PC-9 (cell line): Measurements from ENCODE around the gene ORM2. TPM values are rescaled to one million over a fixed set of nuclear protein-coding genes. Genes with fewer than 3 reads are reported as not detected.

Experiments used
- BruUV-seq: library from RNA; stranded (reverse); fragments of 400-500 nt; replicated peaks from 2 replicates; lab custom pipeline; 2021; lab: Mats Ljungman, UMichigan
- CTCF ChIA-PET: fragments of 300-600 bp; sonication (Branson Sonifier 250); formaldehyde crosslinking; loops from one replicate; lab custom pipeline; 2022; ENCODE audit warnings: antibody characterized with exemption; lab: Charles Lee
- POLR2A ChIA-PET: fragments of 300-600 bp; sonication (Branson Sonifier 250); formaldehyde crosslinking; loops from one replicate; lab custom pipeline; 2022; ENCODE audit warnings: antibody characterized with exemption; ENCODE audit not compliant: unreplicated experiment; lab: Charles Lee
- DNase-seq, 2 experiments: peaks; one replicate each; pipeline versions ENCODE4 v3.0.0 to v3.0.0-alpha.2; 2015 to 2022; ENCODE audit warnings: mixed read lengths in 1 of 2
- H2AFZ ChIP-seq: fragments of 200-600 bp; sonication (generic); 2 replicates; pipeline ENCODE4 v1.8.1; 2017; ENCODE audit warnings: antibody characterized with exemption
- H3F3A ChIP-seq: fragments of 200-600 bp; sonication (generic); 2 replicates; pipeline ENCODE4 v1.8.1; 2017; ENCODE audit warnings: antibody characterized with exemption, mild to moderate bottlenecking, low read depth; ENCODE audit not compliant: insufficient read depth
- H3K27ac ChIP-seq: fragments of 200-600 bp; sonication (generic); 2 replicates; pipeline ENCODE4 v1.6.1; 2016; ENCODE audit warnings: mixed run types
- H3K27me3 ChIP-seq: fragments of 200-600 bp; sonication (generic); 2 replicates; pipeline ENCODE4 v1.6.1; 2016; ENCODE audit warnings: low read depth, mixed run types; ENCODE audit not compliant: insufficient read depth
- H3K36me3 ChIP-seq: fragments of 200-600 bp; sonication (generic); 2 replicates; pipeline ENCODE4 v1.6.1; 2016; ENCODE audit warnings: low read depth, mixed run types
- H3K4me1 ChIP-seq: fragments of 200-600 bp; sonication (generic); replicated peaks from 2 replicates; pipeline ENCODE4 v1.6.1; 2016; ENCODE audit warnings: mixed run types; ENCODE audit not compliant: insufficient read depth
- H3K4me2 ChIP-seq: fragments of 200-600 bp; sonication (generic); 2 replicates; pipeline ENCODE4 v1.6.1; 2017; ENCODE audit warnings: mixed run types
- H3K4me3 ChIP-seq: fragments of 200-600 bp; sonication (generic); 2 replicates; pipeline ENCODE4 v1.6.1; 2016; ENCODE audit warnings: mixed run types
- H3K79me2 ChIP-seq: fragments of 200-600 bp; sonication (generic); 2 replicates; pipeline ENCODE4 v1.6.1; 2017; ENCODE audit warnings: low read depth, mixed run types
- H3K9me2 ChIP-seq: fragments of 200-600 bp; sonication (generic); 2 replicates; pipeline ENCODE4 v1.8.1; 2017; ENCODE audit warnings: mild to moderate bottlenecking; ENCODE audit not compliant: insufficient read depth
- H3K9me3 ChIP-seq: fragments of 200-600 bp; sonication (generic); 2 replicates; pipeline ENCODE4 v1.8.1; 2016; ENCODE audit warnings: low read depth; ENCODE audit not compliant: insufficient read depth
- H4K20me1 ChIP-seq: fragments of 200-600 bp; sonication (generic); 2 replicates; pipeline ENCODE4 v1.8.1; 2017; ENCODE audit not compliant: insufficient read depth
- EZH2 ChIP-seq: fragments of 200-600 bp; sonication (generic); IDR thresholded peaks from 2 replicates; pipeline ENCODE4 v1.8.0; 2017; ENCODE audit warnings: antibody characterized with exemption, low read depth
- intact Hi-C: fragments of 100-400 bp; cut with micrococcal nuclease; formaldehyde crosslinking; loops from one replicate; pipeline ENCODE4 v1.10.0; 2022; ENCODE audit not compliant: unreplicated experiment
- total RNA-seq: library from RNA; stranded (reverse); gene quantifications from 2 replicates; pipeline ENCODE4 v1.2.3, GENCODE V29; 2021
- TF ChIP-seq, protein P1 (sequence below): fragments of 200-600 bp; sonication (generic); conservative IDR thresholded peaks from 2 replicates; pipeline ENCODE4 v1.6.1; 2017; ENCODE audit warnings: mixed run types, antibody characterized with exemption, mild to moderate bottlenecking, moderate library complexity

Gene ORM2
- total RNA-seq, 1 experiment from 2014 or later: not detected

- CTCF ChIA-PET: interaction anchor here (0.9 kb wide), 1 partner anchor 180 kb away, joined by 4 read pairs; no protein-coding TSS in a partner anchor
- no peak for TF ChIP-seq EZH2
- TF ChIP-seq, protein P1, sequence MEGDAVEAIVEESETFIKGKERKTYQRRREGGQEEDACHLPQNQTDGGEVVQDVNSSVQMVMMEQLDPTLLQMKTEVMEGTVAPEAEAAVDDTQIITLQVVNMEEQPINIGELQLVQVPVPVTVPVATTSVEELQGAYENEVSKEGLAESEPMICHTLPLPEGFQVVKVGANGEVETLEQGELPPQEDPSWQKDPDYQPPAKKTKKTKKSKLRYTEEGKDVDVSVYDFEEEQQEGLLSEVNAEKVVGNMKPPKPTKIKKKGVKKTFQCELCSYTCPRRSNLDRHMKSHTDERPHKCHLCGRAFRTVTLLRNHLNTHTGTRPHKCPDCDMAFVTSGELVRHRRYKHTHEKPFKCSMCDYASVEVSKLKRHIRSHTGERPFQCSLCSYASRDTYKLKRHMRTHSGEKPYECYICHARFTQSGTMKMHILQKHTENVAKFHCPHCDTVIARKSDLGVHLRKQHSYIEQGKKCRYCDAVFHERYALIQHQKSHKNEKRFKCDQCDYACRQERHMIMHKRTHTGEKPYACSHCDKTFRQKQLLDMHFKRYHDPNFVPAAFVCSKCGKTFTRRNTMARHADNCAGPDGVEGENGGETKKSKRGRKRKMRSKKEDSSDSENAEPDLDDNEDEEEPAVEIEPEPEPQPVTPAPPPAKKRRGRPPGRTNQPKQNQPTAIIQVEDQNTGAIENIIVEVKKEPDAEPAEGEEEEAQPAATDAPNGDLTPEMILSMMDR: no peak
- no peaks in the 10 kb centered on the region for H3K9me2 ChIP-seq
- no peaks in the 10 kb centered on the region for H3K9me3 ChIP-seq
- intact Hi-C loops: no loop called here
- H3F3A ChIP-seq: no peaks in the 10 kb centered on the region
- H4K20me1 ChIP-seq: no peaks in the 10 kb centered on the region
- 0 out of 2 replicates have a peak, but pooled peaks cover 6% of the 10 kb centered on the region for H3K27me3 ChIP-seq
- H3K36me3 ChIP-seq: no peaks in the 10 kb centered on the region
- H3K4me3 ChIP-seq: no peak overlapping the region
- BruUV-seq: no TSS peak
- no peaks in the 10 kb centered on the region for H3K79me2 ChIP-seq
- DNase-seq: peak in 1 of 2 experiments; percentile 32
- no peaks in the 10 kb centered on the region for H3K4me1 ChIP-seq
- no peak overlapping the region for H3K4me2 ChIP-seq
- H3K27ac ChIP-seq: no peak overlapping the region
- H2AFZ ChIP-seq: no peak overlapping the region
- POLR2A ChIA-PET: interaction anchor here (0.6 kb wide), 1 partner anchor 606 kb away, joined by 6 read pairs; no protein-coding TSS in a partner anchor
These were observed 41.2 kb upstream of the ORM2 start for GRCh38 chr9:114288193-114289091.

- DNase-seq: no peak
- Histone ChIP-seq H3K27ac (no peak overlapping the region), H3K4me1 (no peaks in the 10 kb centered on the region), H3K9me3 (no peaks in the 10 kb centered on the region), H4K20me1 (no peaks in the 10 kb centered on the region), H3K79me2 (no peaks in the 10 kb centered on the region), H3K27me3 (0 out of 2 replicates have a peak, but pooled peaks cover 6% of the 10 kb centered on the region), H3K9me2 (no peaks in the 10 kb centered on the region), H3K4me2 (no peak overlapping the region), H2AFZ (no peak overlapping the region), H3K36me3 (no peaks in the 10 kb centered on the region), H3F3A (no peaks in the 10 kb centered on the region), H3K4me3 (no peak overlapping the region)
- no TSS peak for BruUV-seq
- CTCF ChIA-PET: interaction anchor here (0.9 kb wide), 1 partner anchor 181 kb away, joined by 4 read pairs; no protein-coding TSS in a partner anchor
- POLR2A ChIA-PET: no interaction called here
- TF ChIP-seq, protein P1: no peak
- no peak for TF ChIP-seq EZH2
- intact Hi-C loops: no loop called here
These were observed 40.6 kb upstream of the ORM2 start for GRCh38 chr9:114289106-114289505.

DNA sequence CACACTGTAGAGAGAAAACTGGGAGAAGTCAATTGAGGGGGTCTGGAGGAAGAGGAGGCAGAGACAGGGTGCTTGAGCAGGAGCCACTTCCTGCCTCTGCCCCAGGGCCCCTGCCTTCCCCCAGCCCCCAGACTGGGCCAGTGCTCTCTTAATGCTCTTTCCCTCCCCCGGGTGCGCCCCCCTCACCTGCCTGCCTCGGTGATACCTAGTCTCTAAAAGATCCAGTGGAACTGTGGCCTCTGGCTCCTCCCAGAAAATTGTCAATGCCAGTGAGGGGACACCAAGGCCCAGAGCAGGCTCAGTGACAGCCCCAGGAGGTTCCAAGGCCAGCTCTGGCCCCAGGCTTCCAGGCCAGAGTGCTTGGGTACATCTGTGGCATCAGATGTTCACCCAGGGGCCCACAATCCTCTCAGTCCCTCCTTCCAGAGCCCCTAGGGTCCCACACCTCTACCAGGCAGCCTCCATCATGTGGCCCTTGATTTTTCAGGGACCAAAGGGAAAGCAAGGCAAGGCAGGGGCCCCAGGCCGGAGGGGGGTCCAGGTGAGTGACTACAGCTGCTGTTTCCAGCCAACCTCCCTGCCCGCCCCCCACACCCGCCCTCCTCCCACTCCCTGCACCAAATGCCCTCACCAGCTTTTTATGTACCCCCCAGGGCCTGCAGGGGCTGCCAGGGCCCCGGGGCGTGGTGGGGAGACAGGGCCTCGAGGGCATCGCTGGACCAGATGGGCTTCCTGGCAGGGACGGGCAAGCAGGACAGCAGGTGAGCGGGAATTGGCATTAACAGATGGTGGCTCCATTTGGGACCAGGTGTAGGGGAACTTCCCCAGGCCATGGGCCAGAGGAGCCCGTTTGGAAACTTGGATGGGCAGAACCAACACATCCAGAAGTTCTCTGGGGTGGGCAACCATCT, 39.8 kb upstream of the ORM2 start:
- H3K36me3 ChIP-seq: no peaks in the 10 kb centered on the region
- no peak overlapping the region for H3K4me3 ChIP-seq
- ChIA-PET CTCF (interaction anchor here (0.7 to 1.6 kb wide), 4 partner anchors 135 to 1015 kb away, joined by 5 to 18 read pairs (median 6); partner anchors contain the start of gene COL27A1), POLR2A (no interaction called here)
- H3F3A ChIP-seq: no peaks in the 10 kb centered on the region
- no TSS peak for BruUV-seq
- 0 out of 2 replicates have a peak, but pooled peaks cover 6% of the 10 kb centered on the region for H3K27me3 ChIP-seq
- H3K9me3 ChIP-seq: no peaks in the 10 kb centered on the region
- H4K20me1 ChIP-seq: no peaks in the 10 kb centered on the region
- no peaks in the 10 kb centered on the region for H3K79me2 ChIP-seq
- intact Hi-C loops: loop anchor here (2.0 kb wide), 1 partner anchor 553 kb away; no protein-coding TSS in a partner anchor
- no peak overlapping the region for H3K4me2 ChIP-seq
- no peak overlapping the region for H3K27ac ChIP-seq
- H3K9me2 ChIP-seq: no peaks in the 10 kb centered on the region
- H2AFZ ChIP-seq: no peak overlapping the region
- TF ChIP-seq EZH2: no peak
- TF ChIP-seq, protein P1: no peak
- DNase-seq: no peak
- no peaks in the 10 kb centered on the region for H3K4me1 ChIP-seq
